Measurements from ENCODE around the gene POC1A.
"Not testable (repeated sequence)": the region's sequence is repeated elsewhere in the genome, so short reads cannot be mapped to it uniquely, and the experiment has no call there.

POC1A gene

GRCh38 chr3:52059781-52060180 is 94.4 kb downstream of the POC1A start:
- DNase-seq: no peak

- no peak for DNase-seq
Measured at GRCh38 chr3:52057812-52058495, 96.3 kb downstream of the POC1A start.

GRCh38 chr3:52056968-52057811 is 97.0 kb downstream of the POC1A start:
- DNase-seq: peak; percentile 98

- peak; percentile 14 for DNase-seq
Measured at GRCh38 chr3:52056521-52056967, 97.7 kb downstream of the POC1A start, which contains the start of gene DUSP7. TSS of gene DUSP7 (minus strand) at chr3:52056571. CDS start at chr3:52056366, 205 bp downstream.

- DNase-seq: no peak
Measured at GRCh38 chr3:52055537-52056351, 98.5 kb downstream of the POC1A start.

GRCh38 chr3:52054661-52055511 is 99.3 kb downstream of the POC1A start:
- DNase-seq: no peak

GRCh38 chr3:52053307-52054304 is 100.6 kb downstream of the POC1A start:
- DNase-seq: no peak

GRCh38 chr3:52052831-52053306 is 101.4 kb downstream of the POC1A start:
- DNase-seq: no peak

GRCh38 chr3:52051444-52051843 is 102.8 kb downstream of the POC1A start:
- DNase-seq: no peak

- DNase-seq: no peak
Measured at GRCh38 chr3:52050571-52050970, 103.7 kb downstream of the POC1A start.

- DNase-seq: no peak
Measured at GRCh38 chr3:52049503-52049902, 104.7 kb downstream of the POC1A start.

GRCh38 chr3:52047295-52047960 is 106.8 kb downstream of the POC1A start:
- no peak for DNase-seq

GRCh38 chr3:52046902-52047239 is 107.4 kb downstream of the POC1A start:
- DNase-seq: no peak

- no peak for DNase-seq
Measured at GRCh38 chr3:52046186-52046901, 107.9 kb downstream of the POC1A start.

- DNase-seq: no peak
Measured at GRCh38 chr3:52044869-52045619, 109.2 kb downstream of the POC1A start.

GRCh38 chr3:52043750-52044149 is 110.5 kb downstream of the POC1A start:
- no peak for DNase-seq

GRCh38 chr3:52043039-52043438 is 111.2 kb downstream of the POC1A start:
- not testable (repeated sequence) for DNase-seq

GRCh38 chr3:52041118-52041731 is 113.0 kb downstream of the POC1A start:
- DNase-seq: no peak

All from NCI-H1048 (cell line).